GM12878 (cell line): Measurements from ENCODE around the gene RTEL1.

Experiments used
- CEBPB ChIP-seq, 2 experiments: fragments of 150-350 bp in 1 of 2; IDR thresholded peaks; 2 replicates each; pipeline ENCODE4 v1.6.1; 2012 to 2014; ENCODE audit warnings: low read depth in 2 of 2, low read length in 2 of 2, borderline replicate concordance in 1 of 2, inconsistent platforms in 1 of 2
- NBN ChIP-seq: fragments of 450-650 bp; IDR thresholded peaks from 2 replicates; pipeline ENCODE4 v1.6.1; 2016
- TAF1 ChIP-seq: IDR thresholded peaks from 2 replicates; pipeline ENCODE4 v1.6.1; 2011; ENCODE audit warnings: mild to moderate bottlenecking, low read depth, low read length, borderline replicate concordance
- TF ChIP-seq, protein P1 (sequence below): IDR thresholded peaks from 2 replicates; pipeline ENCODE4 v1.6.1; 2012; ENCODE audit warnings: low read length, inconsistent platforms
- TF ChIP-seq, protein P2 (sequence below): IDR thresholded peaks from 2 replicates; pipeline ENCODE4 v1.6.1; 2011; ENCODE audit warnings: borderline replicate concordance, low read depth, mild to moderate bottlenecking, moderate library complexity, mixed read lengths, low read length; ENCODE audit not compliant: insufficient read depth; ENCODE audit errors: extremely low read length
- TF ChIP-seq, protein P3 (sequence below), 3 experiments: IDR thresholded peaks in 2 of 3; conservative IDR thresholded peaks in 1 of 3; 2 replicates each; pipeline ENCODE4 v1.5.1; 2011; ENCODE audit warnings: low read depth in 3 of 3, low read length in 3 of 3, mild to moderate bottlenecking in 3 of 3, control low read depth in 2 of 3, moderate library complexity in 2 of 3, inconsistent platforms in 1 of 3, mixed read lengths in 1 of 3; ENCODE audit not compliant: control insufficient read depth in 2 of 3, insufficient read depth in 1 of 3; ENCODE audit errors: extremely low read depth in 1 of 3

DNA sequence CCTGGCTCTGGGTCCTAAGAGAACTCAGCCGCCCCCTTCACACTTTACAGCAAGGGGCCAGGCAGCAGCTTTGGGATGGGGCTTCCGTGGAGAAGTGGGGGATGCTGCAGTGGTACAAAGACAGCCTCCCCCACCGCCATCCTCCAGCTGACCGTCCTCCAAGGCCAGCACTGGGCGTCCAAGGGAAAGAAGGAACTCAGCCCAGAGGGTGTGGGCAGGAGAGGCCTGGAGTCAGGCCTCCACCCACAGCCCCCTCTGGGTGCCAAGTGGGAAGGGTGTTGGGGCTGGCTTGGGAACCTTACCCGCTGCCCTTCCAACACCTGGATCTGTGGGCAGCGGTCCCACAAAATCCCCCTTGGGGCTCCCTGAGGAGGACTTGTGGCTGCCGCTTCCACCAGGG, 18.0 kb upstream of the RTEL1 start:
- TF ChIP-seq CEBPB (IDR thresholded peaks at IDR 0.05; ENCODE audit: borderline replicate concordance in 1 of 2, low read depth in 2 of 2, low read length in 2 of 2), result no peak
- TF ChIP-seq, protein P1, sequence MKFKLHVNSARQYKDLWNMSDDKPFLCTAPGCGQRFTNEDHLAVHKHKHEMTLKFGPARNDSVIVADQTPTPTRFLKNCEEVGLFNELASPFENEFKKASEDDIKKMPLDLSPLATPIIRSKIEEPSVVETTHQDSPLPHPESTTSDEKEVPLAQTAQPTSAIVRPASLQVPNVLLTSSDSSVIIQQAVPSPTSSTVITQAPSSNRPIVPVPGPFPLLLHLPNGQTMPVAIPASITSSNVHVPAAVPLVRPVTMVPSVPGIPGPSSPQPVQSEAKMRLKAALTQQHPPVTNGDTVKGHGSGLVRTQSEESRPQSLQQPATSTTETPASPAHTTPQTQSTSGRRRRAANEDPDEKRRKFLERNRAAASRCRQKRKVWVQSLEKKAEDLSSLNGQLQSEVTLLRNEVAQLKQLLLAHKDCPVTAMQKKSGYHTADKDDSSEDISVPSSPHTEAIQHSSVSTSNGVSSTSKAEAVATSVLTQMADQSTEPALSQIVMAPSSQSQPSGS, result no peak
- TF ChIP-seq NBN, result no peak
- TF ChIP-seq, protein P2, sequence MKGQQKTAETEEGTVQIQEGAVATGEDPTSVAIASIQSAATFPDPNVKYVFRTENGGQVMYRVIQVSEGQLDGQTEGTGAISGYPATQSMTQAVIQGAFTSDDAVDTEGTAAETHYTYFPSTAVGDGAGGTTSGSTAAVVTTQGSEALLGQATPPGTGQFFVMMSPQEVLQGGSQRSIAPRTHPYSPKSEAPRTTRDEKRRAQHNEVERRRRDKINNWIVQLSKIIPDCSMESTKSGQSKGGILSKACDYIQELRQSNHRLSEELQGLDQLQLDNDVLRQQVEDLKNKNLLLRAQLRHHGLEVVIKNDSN, result no peak
- no peak for TF ChIP-seq TAF1
- TF ChIP-seq, protein P3, sequence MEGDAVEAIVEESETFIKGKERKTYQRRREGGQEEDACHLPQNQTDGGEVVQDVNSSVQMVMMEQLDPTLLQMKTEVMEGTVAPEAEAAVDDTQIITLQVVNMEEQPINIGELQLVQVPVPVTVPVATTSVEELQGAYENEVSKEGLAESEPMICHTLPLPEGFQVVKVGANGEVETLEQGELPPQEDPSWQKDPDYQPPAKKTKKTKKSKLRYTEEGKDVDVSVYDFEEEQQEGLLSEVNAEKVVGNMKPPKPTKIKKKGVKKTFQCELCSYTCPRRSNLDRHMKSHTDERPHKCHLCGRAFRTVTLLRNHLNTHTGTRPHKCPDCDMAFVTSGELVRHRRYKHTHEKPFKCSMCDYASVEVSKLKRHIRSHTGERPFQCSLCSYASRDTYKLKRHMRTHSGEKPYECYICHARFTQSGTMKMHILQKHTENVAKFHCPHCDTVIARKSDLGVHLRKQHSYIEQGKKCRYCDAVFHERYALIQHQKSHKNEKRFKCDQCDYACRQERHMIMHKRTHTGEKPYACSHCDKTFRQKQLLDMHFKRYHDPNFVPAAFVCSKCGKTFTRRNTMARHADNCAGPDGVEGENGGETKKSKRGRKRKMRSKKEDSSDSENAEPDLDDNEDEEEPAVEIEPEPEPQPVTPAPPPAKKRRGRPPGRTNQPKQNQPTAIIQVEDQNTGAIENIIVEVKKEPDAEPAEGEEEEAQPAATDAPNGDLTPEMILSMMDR (IDR thresholded peaks at IDR 0.05 in 2 of 3, conservative IDR thresholded peaks at IDR 0.05 in 1 of 3; ENCODE audit: control insufficient read depth in 2 of 3, extremely low read depth in 1 of 3, insufficient read depth in 1 of 3, low read depth in 3 of 3, low read length in 3 of 3), result no peak
